ENCODE measurements around the gene MOB1A.

MOB1A gene

GRCh38 chr2:74201196-74201595, 22.5 kb upstream of the MOB1A start:
- H3K4me3 ChIP-seq (ENCODE audit: low read depth, low read length) = peak overlapping the region; percentile 97
- TF ChIP-seq POLR2A (IDR thresholded peaks at IDR 0.05; ENCODE audit: extremely low read depth, insufficient read length) (no peak), MYC (IDR thresholded peaks at IDR 0.05; ENCODE audit: low read depth, low read length) (no peak), MAX (IDR thresholded peaks at IDR 0.05; ENCODE audit: low read depth, low read length) (no peak), CTCF (IDR thresholded peaks at IDR 0.05; ENCODE audit: low read depth, low read length) (no peak)
- DNase-seq (ENCODE audit: low read depth) = no peak

- no peak for TF ChIP-seq POLR2A (IDR thresholded peaks at IDR 0.05; ENCODE audit: extremely low read depth, insufficient read length)
- no peak for TF ChIP-seq CTCF (IDR thresholded peaks at IDR 0.05; ENCODE audit: low read depth, low read length)
- no peak for TF ChIP-seq MAX (IDR thresholded peaks at IDR 0.05; ENCODE audit: low read depth, low read length)
- no peak for TF ChIP-seq MYC (IDR thresholded peaks at IDR 0.05; ENCODE audit: low read depth, low read length)
- peak overlapping the region; percentile 97 for H3K4me3 ChIP-seq (ENCODE audit: low read depth, low read length)
These were observed 21.2 kb upstream of the MOB1A start for GRCh38 chr2:74199871-74200305.

GRCh38 chr2:74199275-74199701, 20.6 kb upstream of the MOB1A start:
- peak overlapping the region; percentile 97 for H3K4me3 ChIP-seq (ENCODE audit: low read depth, low read length)
- TF ChIP-seq CTCF (IDR thresholded peaks at IDR 0.05; ENCODE audit: low read depth, low read length) (no peak), MAX (IDR thresholded peaks at IDR 0.05; ENCODE audit: low read depth, low read length) (no peak), POLR2A (IDR thresholded peaks at IDR 0.05; ENCODE audit: extremely low read depth, insufficient read length) (no peak), MYC (IDR thresholded peaks at IDR 0.05; ENCODE audit: low read depth, low read length) (no peak)
- no peak for DNase-seq (ENCODE audit: low read depth)

More at GRCh38 chr2:74199871-74200305, 21.2 kb upstream of the MOB1A start:
- peak; percentile 56 for DNase-seq (ENCODE audit: low read depth)

GRCh38 chr2:74198461-74199274, 20.0 kb upstream of the MOB1A start, which contains the start of gene MTHFD2:
Gene MTHFD2, plus strand, starts transcription at chr2:74198615. Its CDS starts 27 bp downstream, at chr2:74198642.
- DNase-seq (ENCODE audit: low read depth) = peak; percentile 99
- peak; percentile 99 for TF ChIP-seq MAX (IDR thresholded peaks at IDR 0.05; ENCODE audit: low read depth, low read length)
- peak; percentile 100 for TF ChIP-seq MYC (IDR thresholded peaks at IDR 0.05; ENCODE audit: low read depth, low read length)
- TF ChIP-seq CTCF (IDR thresholded peaks at IDR 0.05; ENCODE audit: low read depth, low read length) = peak; percentile 77
- peak; percentile 93 for TF ChIP-seq POLR2A (IDR thresholded peaks at IDR 0.05; ENCODE audit: extremely low read depth, insufficient read length)
- peak within 1 kb of the TSS; percentile 97 for H3K4me3 ChIP-seq (ENCODE audit: low read depth, low read length)

GRCh38 chr2:74198023-74198460, 19.4 kb upstream of the MOB1A start:
- peak overlapping the region; percentile 51 for H3K4me3 ChIP-seq (ENCODE audit: low read depth, low read length)
- no peak for TF ChIP-seq POLR2A (IDR thresholded peaks at IDR 0.05; ENCODE audit: extremely low read depth, insufficient read length)
- TF ChIP-seq MAX (IDR thresholded peaks at IDR 0.05; ENCODE audit: low read depth, low read length) = no peak
- TF ChIP-seq CTCF (IDR thresholded peaks at IDR 0.05; ENCODE audit: low read depth, low read length) = no peak
- TF ChIP-seq MYC (IDR thresholded peaks at IDR 0.05; ENCODE audit: low read depth, low read length) = no peak
- no peak for DNase-seq (ENCODE audit: low read depth)
